Smooth muscle cell of the brain vasculature (primary cell): ENCODE results near the gene KRTCAP2.
A peak's percentile ranks its signal among the peaks of the same experiment; 100 is the strongest.
"Not testable (repeated sequence)": the region's sequence is repeated elsewhere in the genome, so short reads cannot be mapped to it uniquely, and the experiment has no call there.

ENCODE experiments used
- DNase-seq: peaks from one replicate; pipeline ENCODE4 v3.0.0-alpha.2; 2012; ENCODE audit warnings: low read depth, low spot score

The KRTCAP2 gene

DNA sequence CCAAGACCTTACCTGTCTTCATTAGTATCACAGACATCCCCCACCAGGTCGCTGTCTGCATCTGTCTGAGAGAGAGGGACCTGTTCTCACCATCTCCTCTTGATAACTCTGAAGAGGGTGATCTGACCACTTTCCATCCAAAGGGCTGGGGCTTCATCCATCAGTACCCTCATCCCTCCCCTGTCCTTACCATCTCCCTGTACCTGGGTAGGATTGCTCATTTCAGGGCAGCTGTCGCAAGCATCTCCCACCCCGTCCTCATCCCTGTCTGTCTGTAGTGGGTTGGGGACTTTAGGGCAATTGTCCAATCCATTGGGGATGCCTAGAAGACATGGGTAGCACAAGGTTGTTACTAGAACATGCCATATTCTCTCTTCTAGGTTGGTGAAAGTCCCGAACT is 26.7 kb upstream of the KRTCAP2 start:
- no peak for DNase-seq

- no peak for DNase-seq
Measured at GRCh38 chr1:155198547-155198906, 25.4 kb upstream of the KRTCAP2 start.

GRCh38 chr1:155197901-155198546 is 24.9 kb upstream of the KRTCAP2 start:
- no peak for DNase-seq

DNA sequence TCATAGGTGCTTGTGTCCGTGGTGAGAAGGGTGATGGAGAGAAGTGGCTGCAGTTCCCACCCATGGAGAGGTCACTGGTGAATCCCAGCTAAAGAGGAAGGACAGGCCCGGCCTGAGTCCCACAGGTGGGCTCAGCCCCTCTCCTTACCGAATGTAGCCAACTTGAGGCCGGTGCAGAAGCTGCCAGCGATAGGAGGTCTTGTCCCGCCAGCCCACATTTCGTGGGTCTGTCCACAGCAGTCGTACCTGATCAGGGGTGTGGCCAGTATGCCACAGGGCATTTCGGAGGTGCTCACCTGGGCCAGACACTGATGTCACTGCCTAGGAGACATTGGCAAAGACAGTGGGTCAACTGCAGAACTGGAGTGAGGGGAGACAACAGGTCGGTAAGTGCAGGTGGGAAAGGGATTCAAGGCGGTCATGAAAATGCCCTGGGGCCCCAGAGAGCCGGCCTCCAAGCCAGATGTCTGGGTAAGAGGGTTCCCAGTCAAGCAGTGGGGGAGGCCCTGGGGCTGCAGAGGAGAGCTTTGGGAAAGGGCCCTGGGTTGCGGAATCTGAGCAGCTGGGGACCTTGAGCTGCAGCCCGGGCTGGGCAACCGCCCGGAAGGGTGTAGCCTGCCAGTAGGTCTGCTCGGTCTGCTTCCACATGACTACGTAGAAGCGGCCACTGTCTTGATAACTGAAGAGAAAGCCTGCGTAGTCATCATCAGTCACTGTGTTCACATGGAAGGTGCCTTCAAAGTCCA is 24.0 kb upstream of the KRTCAP2 start:
- DNase-seq, result no peak

GRCh38 chr1:155196103-155196892 is 23.2 kb upstream of the KRTCAP2 start:
- DNase-seq, result no peak

DNA sequence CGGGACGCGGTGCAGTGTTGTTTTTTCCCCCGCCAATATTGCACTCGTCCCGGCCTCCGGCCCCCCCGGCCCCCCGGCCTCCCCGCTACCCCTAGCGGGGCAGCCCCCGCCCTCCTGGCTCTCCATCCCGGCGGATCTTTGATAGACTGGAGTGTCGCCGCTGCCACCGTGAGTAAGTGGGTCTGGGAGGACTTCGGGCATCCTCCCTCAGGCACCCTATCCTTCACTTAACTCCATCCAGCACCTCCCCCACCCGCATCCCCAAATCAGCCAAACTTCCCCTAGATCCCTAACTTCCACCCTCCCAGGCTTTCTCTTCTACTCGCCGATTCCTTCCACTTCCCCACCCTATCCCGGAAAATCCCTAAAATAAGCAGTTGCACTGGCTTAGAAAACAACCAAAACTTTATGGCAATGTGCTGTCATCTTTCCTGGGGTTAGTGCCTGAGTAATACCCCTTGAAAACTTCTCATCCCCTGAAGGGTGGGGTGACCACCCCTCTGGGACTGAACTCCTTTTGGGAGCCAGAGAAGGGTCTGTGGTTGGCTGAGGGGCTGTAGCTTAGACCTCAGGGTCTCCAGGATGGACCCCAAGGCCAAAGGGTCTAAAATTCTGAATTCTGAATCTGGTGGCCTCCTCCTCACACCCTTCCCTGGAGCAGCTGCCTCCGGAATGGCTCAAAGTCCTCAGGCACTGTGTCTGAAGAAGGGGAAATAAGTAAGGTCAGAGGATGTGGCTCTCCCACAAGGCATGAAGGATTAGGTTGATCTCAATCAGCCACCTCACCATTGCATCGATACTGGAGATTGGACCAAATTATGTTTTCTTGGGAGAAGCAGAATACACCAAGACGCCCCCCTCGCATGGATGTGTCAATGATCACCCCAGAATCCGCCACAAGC is 22.3 kb upstream of the KRTCAP2 start:
- no peak for DNase-seq

DNA sequence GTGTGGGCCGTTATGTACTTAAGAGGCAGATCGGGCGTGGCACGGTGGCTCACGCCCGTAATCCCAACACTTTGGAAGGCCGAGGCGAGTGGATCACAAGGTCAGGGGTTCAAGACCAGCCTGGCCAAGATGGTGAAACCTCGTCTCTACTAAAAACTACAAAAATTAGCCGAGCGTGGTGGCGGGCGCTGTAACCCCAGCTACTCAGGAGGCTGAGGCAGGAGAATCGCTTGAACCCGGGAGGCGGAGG is 20.8 kb upstream of the KRTCAP2 start:
- not testable (repeated sequence) for DNase-seq

DNA sequence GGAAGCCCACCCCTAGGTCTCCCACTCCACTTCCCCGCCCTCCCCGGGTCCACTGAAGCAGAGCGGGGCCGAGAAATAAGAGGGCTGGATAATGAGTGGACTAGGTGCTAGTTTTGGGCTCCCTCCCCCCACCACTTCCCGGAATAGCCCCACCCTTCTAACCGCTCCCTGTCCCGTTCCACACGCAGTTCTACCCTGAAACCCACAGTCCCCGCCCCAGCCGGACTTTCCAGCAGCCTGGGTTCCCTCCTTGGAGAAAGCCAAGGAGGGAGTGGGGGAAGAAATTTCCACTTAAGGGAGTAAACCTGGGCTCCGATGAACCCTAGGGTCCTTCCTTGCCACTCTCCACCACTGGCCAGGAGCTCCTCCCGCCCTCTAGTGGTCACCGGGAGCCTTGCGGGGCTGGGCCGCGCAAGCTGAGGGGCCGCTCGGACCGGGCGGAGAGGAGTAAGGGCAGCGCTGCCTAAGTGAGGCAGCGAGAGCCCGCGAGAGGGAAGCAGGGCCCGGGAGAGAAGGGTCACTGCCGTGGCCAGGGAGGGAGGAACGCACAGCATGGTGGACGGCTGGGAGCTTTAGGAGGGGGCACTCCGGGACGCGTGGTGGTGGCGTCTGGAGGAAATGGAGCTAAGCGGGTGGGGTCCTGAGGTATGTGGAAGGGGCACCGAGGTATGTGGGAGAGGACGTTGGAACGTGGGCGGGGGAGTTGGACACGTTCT is 20.3 kb upstream of the KRTCAP2 start:
- DNase-seq, result peak; percentile 86

GRCh38 chr1:155192346-155193274 is 19.5 kb upstream of the KRTCAP2 start:
- no peak for DNase-seq

DNA sequence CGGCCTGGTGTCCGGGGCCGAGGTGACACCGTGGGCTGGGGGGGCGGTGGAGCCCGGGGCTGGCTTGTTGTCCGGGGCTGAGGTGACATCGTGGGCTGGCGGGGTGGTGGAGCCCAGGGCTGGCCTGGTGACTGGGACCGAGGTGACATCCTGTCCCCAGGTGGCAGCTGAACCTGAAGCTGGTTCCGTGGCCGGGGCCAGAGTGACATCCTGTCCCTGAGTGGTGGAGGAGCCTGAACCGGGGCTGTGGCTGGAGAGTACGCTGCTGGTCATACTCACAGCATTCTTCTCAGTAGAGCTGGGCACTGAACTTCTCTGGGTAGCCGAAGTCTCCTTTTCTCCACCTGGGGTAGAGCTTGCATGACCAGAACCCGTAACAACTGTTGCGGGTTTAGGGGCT is 18.8 kb upstream of the KRTCAP2 start:
- DNase-seq, result no peak

GRCh38 chr1:155189926-155190325 is 16.8 kb upstream of the KRTCAP2 start:
- not testable (repeated sequence) for DNase-seq

DNA sequence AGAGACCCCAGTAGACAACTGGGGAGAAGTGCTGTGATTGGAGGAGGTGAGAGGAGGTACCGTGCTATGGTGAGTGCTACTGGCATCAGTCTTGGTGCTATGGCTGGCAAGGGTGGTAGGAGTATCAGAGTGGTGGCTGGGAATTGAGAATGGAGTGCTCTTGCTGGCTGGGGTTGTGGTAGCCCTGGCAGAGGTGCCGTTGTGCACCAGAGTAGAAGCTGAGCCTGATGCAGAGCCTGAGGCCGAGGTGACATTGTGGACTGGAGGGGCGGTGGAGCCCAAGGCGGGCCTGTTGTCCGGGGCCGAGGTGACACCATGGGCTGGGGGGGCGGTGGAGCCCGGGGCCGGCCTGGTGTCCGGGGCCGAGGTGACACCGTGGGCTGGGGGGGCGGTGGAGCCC is 15.2 kb upstream of the KRTCAP2 start:
- no peak for DNase-seq

DNA sequence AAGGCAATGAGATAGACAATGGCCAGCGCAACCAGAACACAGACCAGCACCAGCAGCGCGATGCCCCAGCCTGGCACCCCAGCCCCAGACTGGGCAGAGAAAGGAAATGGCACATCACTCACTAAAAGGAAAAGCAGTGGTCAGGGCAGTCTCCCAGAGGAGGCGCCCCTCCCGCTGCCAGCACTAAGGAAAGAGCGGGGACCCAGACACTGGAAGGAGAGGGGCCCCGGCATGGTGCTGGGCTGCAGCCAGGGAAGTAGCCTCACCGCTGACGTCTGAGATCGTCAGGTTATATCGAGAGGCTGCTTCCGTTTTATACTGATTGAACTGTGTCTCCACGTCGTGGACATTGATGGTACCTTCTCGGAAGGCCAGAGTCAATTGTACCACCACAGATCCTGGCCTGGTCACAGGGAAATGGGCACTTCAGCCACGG is 14.4 kb upstream of the KRTCAP2 start:
- DNase-seq, result no peak

DNA sequence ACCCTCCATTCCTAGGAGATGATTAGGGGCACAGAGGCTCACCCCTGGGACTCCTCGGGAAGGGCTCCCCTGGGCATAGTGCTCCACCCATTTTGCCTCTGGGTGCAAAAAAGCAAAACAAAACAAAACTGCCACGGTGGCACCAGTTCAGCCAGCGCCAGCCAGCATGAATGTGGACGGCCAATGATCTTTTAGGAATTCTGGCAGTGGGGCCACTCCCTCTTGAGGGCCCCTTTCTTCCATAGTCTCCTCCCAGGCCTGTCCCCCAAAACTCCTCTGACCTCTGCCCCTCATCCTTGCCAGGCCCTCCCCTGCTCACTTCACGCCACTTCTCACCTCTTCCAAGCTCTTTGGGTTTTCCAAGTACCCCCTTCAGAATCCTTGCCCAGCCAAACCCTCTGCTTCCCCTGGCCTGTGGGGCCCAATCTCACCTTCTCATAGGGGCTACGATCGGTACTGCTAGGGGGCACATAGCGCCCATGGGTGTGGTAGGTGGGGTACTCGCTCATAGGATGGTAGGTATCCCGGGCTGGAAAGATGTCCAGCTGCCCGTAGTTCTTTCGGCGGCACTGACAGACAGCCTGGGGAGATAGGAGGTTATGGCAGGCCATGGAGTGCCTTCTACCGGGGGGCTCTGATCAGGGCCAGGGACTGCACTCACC is 13.8 kb upstream of the KRTCAP2 start:
- DNase-seq, result no peak

- DNase-seq, result no peak
Measured at GRCh38 chr1:155186067-155186793, 13.1 kb upstream of the KRTCAP2 start.

GRCh38 chr1:155185783-155186066 is 12.6 kb upstream of the KRTCAP2 start:
- no peak for DNase-seq

GRCh38 chr1:155184835-155185782 is 12.0 kb upstream of the KRTCAP2 start:
- no peak for DNase-seq

DNA sequence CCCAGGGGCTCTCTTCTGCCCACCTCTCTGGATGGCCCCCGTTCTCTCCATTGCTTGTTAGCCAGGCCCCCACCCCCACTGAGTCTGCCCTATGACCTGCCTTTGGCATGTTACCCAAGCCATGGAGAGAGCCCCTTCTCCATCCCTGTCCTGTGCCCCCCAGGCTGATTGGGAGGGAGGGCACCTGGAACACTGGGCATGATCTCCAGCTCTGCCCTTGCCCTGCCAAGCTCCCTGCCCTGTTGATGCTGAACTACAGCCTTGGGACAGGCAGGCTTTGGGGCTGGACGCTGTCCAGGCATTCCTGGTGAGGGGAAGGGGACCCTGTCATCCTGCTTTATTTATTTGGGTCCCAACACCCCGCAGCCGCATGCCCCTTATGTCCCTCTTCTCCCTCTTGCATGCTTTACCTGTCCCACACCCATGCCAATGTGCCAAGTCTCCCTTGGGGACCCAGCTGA is 11.3 kb upstream of the KRTCAP2 start:
- DNase-seq, result no peak
